ENCODE measurements around the gene SH3PXD2A. TPM values are rescaled to one million over a fixed set of nuclear protein-coding genes. Genes with fewer than 3 reads are reported as not detected.
A peak's percentile ranks its signal among the peaks of the same experiment; 100 is the strongest.

The SH3PXD2A gene
- total and polyA plus RNA-seq, 4 experiments from 2014 or later: 0.39 to 17.5 (median 8.9) TPM

DNA sequence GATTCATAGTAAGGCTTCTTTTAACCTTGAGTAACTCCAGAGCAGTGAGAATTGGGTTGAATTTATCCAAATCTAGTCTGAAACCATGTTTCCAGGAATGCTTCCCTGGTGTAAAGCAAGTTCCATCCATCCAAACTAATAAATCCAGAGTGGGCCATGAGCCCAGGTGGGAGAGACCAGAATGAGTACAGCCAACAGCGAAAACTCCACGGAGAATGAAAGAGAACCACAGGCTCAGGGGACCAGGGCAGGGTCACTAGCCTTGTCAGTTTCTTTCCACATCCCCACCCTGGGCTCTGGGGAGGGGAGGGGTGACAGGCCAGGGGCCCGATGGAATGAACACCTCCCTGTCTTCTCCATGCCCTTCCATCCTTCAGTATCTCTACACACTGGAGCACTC, 181.8 kb downstream of the SH3PXD2A start:
- Mint-ChIP-seq H3K4me1 (peaks cover 8 to 34% (median 23%) of the 10 kb centered on the region in 4 donors), H3K9me3 (no peaks in the 10 kb centered on the region), H3K4me3 (no peak overlapping the region), H3K27ac (peak overlapping the region in 4 of 7 donors; percentile 46 to 87 (median 75)), H3K27me3 (no peaks in the 10 kb centered on the region), H3K36me3 (peaks cover 0 to 8% of the 10 kb centered on the region in 2 donors)
- CTCF ChIA-PET (ENCODE audit: partially characterized antibody): no interaction called here
- Histone ChIP-seq H3K4me1 (ENCODE audit: insufficient read depth, low read length) (peaks cover 28% of the 10 kb centered on the region), H3K36me3 (ENCODE audit: insufficient read depth, low read length) (no peaks in the 10 kb centered on the region), H3K4me3 (ENCODE audit: low read length in 2 of 2) (no peak overlapping the region), H3K27ac (ENCODE audit: low read depth, low read length) (no peak overlapping the region), H3K9me3 (ENCODE audit: control insufficient read depth in 1 of 2, low read length in 2 of 2) (no peaks in the 10 kb centered on the region), H3K27me3 (ENCODE audit: insufficient read depth, low read length) (no peaks in the 10 kb centered on the region)
- intact Hi-C loops (cut with micrococcal nuclease): loop anchor here (10.0 kb wide), 1 partner anchor 279 kb away; the partner anchor contains the start of genes ATP5MK and PDCD11
- POLR2A ChIA-PET (ENCODE audit: partially characterized antibody): no interaction called here
- no peak for DNase-seq

DNA sequence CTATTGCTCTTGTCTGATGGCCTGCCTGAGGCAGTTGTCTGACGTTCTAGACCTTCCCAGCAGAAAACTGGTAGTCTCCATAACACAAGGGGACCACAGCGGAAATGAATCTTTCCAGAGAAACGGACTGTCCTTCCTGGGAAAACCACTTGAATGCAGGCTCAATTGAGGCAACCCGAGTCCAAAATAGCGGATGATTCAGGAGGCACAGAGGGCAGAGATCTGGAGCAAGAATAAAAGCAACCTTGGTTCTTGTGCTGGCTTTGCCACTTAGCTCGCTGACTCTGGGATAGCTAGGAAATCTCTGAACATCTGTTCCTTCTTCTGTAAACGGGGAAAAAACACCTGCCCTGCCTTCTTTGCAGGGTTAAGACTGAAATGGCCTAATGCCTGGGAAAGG, 183.0 kb downstream of the SH3PXD2A start:
- H3K4me3 Mint-ChIP-seq: no peak overlapping the region
- ChIA-PET POLR2A (ENCODE audit: partially characterized antibody) (no interaction called here), CTCF (ENCODE audit: partially characterized antibody) (no interaction called here)
- H3K36me3 Mint-ChIP-seq: peaks cover 0 to 2% of the 10 kb centered on the region in 2 donors
- Histone ChIP-seq H3K27ac (ENCODE audit: low read depth, low read length) (no peak overlapping the region), H3K9me3 (ENCODE audit: control insufficient read depth in 1 of 2, low read length in 2 of 2) (no peaks in the 10 kb centered on the region), H3K4me1 (ENCODE audit: insufficient read depth, low read length) (peaks cover 15% of the 10 kb centered on the region), H3K36me3 (ENCODE audit: insufficient read depth, low read length) (no peaks in the 10 kb centered on the region), H3K27me3 (ENCODE audit: insufficient read depth, low read length) (no peaks in the 10 kb centered on the region), H3K4me3 (ENCODE audit: low read length in 2 of 2) (no peak overlapping the region)
- DNase-seq: no peak
- no peaks in the 10 kb centered on the region for H3K9me3 Mint-ChIP-seq
- peak overlapping the region in 1 of 7 donors; percentile 55 for H3K27ac Mint-ChIP-seq
- intact Hi-C loops (cut with micrococcal nuclease): loop anchor here (10.0 kb wide), 1 partner anchor 278 kb away; the partner anchor contains the start of genes ATP5MK and PDCD11
- no peaks in the 10 kb centered on the region for H3K27me3 Mint-ChIP-seq
- H3K4me1 Mint-ChIP-seq: peaks cover 2 to 26% (median 15%) of the 10 kb centered on the region in 4 donors

DNA sequence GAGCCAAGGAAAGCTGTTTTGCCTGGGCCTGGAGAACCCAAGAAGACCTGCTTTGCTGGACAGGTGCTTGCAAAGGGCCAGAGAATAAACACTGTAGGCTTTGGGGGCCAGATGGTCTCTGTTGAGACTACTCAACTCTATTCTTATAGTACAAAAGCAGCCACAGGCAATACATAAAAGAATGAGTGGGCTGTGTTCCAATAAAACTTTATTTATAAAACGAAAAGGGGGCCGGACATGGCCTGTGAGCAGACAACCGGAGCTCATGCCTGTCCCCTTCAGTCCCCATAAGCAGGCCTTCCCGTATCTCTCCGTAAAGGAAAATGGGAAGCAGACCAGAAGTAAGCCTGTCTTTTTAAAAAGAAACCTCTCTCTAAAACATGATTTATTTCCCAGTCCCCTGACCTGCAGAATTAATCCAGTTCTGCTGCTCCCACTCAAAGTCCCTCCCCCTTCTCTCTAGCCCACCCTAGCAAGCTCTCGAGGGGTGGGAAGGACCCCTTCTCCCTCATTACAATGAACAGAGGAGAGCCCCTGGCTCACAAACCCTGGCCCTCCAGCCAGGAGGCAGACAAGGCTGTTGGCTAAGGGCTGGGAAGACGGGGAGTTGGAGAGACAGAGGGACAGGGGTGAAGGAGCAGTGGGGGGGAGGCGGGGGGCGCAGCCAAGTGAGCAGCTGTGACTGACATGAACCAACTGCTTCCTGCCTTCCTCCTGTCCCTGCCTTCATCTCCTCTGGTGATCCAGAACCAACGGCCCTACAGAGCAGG, 184.1 kb downstream of the SH3PXD2A start:
- DNase-seq: no peak
- no peaks in the 10 kb centered on the region for H3K36me3 ChIP-seq (ENCODE audit: insufficient read depth, low read length)
- intact Hi-C loops (cut with micrococcal nuclease): loop anchor here (10.0 kb wide), 1 partner anchor 277 kb away; the partner anchor contains the start of genes ATP5MK and PDCD11
- H3K4me1 ChIP-seq (ENCODE audit: insufficient read depth, low read length): peaks cover 9% of the 10 kb centered on the region
- no peak overlapping the region for H3K27ac ChIP-seq (ENCODE audit: low read depth, low read length)
- H3K27ac Mint-ChIP-seq: peak overlapping the region in 2 of 7 donors; percentile 29 to 52
- no peak overlapping the region for H3K4me3 ChIP-seq (ENCODE audit: low read length in 2 of 2)
- ChIA-PET CTCF (ENCODE audit: partially characterized antibody) (interaction anchor here (1.6 kb wide), 1 partner anchor 14 kb away, joined by 4 read pairs; no protein-coding TSS in a partner anchor), POLR2A (ENCODE audit: partially characterized antibody) (interaction anchor here (0.6 to 1.0 kb wide), 2 partner anchors 11 to 20 kb away, joined by 3 read pairs; no protein-coding TSS in a partner anchor)
- no peak overlapping the region for H3K4me3 Mint-ChIP-seq
- H3K36me3 Mint-ChIP-seq: peaks cover 0 to 2% of the 10 kb centered on the region in 2 donors
- no peaks in the 10 kb centered on the region for H3K9me3 Mint-ChIP-seq
- H3K27me3 Mint-ChIP-seq: no peaks in the 10 kb centered on the region
- H3K4me1 Mint-ChIP-seq: peaks cover 3 to 24% (median 13%) of the 10 kb centered on the region in 4 donors
- H3K9me3 ChIP-seq (ENCODE audit: control insufficient read depth in 1 of 2, low read length in 2 of 2): no peaks in the 10 kb centered on the region
- H3K27me3 ChIP-seq (ENCODE audit: insufficient read depth, low read length): no peaks in the 10 kb centered on the region

DNA sequence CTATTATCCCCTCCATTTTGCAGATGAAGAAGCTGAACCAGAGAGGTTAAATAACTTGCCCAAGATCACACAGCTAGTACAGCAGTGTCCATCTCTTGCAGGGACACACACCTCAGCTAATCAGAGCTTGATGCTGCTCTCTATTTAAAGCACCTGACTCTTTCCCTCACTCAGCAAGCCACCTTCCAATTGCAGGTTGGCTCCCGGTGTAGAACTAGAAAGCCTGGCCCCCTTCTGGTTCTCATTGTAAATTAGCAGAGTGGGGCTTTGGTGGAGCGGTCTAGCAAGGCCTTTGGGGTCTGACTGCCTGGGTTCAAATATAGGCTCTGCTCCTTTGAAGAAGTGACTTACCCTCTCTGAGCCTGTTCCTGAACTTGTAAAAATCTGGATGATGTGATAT, 185.4 kb downstream of the SH3PXD2A start:
- H3K27me3 Mint-ChIP-seq: no peaks in the 10 kb centered on the region
- peak overlapping the region in 3 of 7 donors; percentile 2 to 84 (median 58) for H3K27ac Mint-ChIP-seq
- no peak overlapping the region for H3K4me3 ChIP-seq (ENCODE audit: low read length in 2 of 2)
- no peaks in the 10 kb centered on the region for H3K36me3 ChIP-seq (ENCODE audit: insufficient read depth, low read length)
- CTCF ChIA-PET (ENCODE audit: partially characterized antibody): interaction anchor here (1.3 kb wide), 1 partner anchor 10 kb away, joined by 3 read pairs; no protein-coding TSS in a partner anchor
- no peaks in the 10 kb centered on the region for H3K9me3 Mint-ChIP-seq
- intact Hi-C loops (cut with micrococcal nuclease): loop anchor here (10.0 kb wide), 1 partner anchor 275 kb away; the partner anchor contains the start of genes ATP5MK and PDCD11
- H3K27ac ChIP-seq (ENCODE audit: low read depth, low read length): no peak overlapping the region
- H3K4me3 Mint-ChIP-seq: no peak overlapping the region
- DNase-seq: no peak
- POLR2A ChIA-PET (ENCODE audit: partially characterized antibody): no interaction called here
- no peaks in the 10 kb centered on the region for H3K27me3 ChIP-seq (ENCODE audit: insufficient read depth, low read length)
- H3K4me1 Mint-ChIP-seq: peaks cover 5 to 30% (median 14%) of the 10 kb centered on the region in 4 donors
- peaks cover 9% of the 10 kb centered on the region for H3K4me1 ChIP-seq (ENCODE audit: insufficient read depth, low read length)
- peaks cover 0 to 2% of the 10 kb centered on the region in 2 donors for H3K36me3 Mint-ChIP-seq
- no peaks in the 10 kb centered on the region for H3K9me3 ChIP-seq (ENCODE audit: control insufficient read depth in 1 of 2, low read length in 2 of 2)

DNA sequence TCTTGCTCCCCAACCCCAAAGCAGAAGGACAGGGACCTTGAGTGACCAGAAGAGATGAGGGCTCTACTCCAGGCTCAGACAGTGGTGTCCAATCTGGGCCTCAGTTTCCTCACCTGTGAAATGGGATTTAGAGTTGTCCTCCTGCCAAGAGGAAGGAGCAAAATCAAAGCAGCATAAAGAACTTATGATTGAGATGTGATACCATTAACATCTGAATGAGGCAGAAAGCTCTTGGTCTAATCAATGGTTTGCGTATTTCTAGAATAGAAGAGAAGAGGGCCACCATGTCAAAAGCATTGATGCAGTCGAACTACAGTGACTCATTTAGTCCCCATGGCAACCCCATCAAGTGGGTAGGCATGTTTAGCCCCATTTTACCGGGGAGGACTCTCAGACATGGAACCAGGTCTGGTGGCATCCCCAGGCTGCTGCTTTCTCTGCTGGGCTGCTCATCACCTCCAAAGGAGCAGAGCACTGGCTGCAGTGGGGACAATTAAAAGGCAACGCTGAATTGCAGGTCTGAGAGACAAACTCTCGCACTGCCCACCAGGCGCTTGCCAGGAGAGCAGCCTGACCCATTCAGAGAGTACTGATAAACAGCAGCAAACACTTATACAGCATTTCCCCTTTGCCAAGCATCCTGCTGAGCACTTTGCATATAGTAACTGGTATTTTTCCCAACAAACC, 186.0 kb downstream of the SH3PXD2A start:
- no peaks in the 10 kb centered on the region for H3K27me3 ChIP-seq (ENCODE audit: insufficient read depth, low read length)
- H3K27me3 Mint-ChIP-seq: no peaks in the 10 kb centered on the region
- H3K9me3 ChIP-seq (ENCODE audit: control insufficient read depth in 1 of 2, low read length in 2 of 2): no peaks in the 10 kb centered on the region
- no peaks in the 10 kb centered on the region for H3K36me3 ChIP-seq (ENCODE audit: insufficient read depth, low read length)
- peak overlapping the region in 4 of 7 donors; percentile 18 to 84 (median 63) for H3K27ac Mint-ChIP-seq
- peak overlapping the region in 2 of 8 donors; percentile 86 to 90 for H3K4me3 Mint-ChIP-seq
- no peaks in the 10 kb centered on the region for H3K9me3 Mint-ChIP-seq
- H3K4me1 ChIP-seq (ENCODE audit: insufficient read depth, low read length): peaks cover 9% of the 10 kb centered on the region
- H3K4me3 ChIP-seq (ENCODE audit: low read length in 2 of 2): no peak overlapping the region
- no peak for DNase-seq
- peaks cover 7 to 33% (median 16%) of the 10 kb centered on the region in 4 donors for H3K4me1 Mint-ChIP-seq
- ChIA-PET POLR2A (ENCODE audit: partially characterized antibody) (no interaction called here), CTCF (ENCODE audit: partially characterized antibody) (interaction anchor here (1.3 kb wide), 1 partner anchor 11 kb away, joined by 3 read pairs; no protein-coding TSS in a partner anchor)
- peaks cover 0 to 2% of the 10 kb centered on the region in 2 donors for H3K36me3 Mint-ChIP-seq
- intact Hi-C loops (cut with micrococcal nuclease): no loop called here
- no peak overlapping the region for H3K27ac ChIP-seq (ENCODE audit: low read depth, low read length)

DNA sequence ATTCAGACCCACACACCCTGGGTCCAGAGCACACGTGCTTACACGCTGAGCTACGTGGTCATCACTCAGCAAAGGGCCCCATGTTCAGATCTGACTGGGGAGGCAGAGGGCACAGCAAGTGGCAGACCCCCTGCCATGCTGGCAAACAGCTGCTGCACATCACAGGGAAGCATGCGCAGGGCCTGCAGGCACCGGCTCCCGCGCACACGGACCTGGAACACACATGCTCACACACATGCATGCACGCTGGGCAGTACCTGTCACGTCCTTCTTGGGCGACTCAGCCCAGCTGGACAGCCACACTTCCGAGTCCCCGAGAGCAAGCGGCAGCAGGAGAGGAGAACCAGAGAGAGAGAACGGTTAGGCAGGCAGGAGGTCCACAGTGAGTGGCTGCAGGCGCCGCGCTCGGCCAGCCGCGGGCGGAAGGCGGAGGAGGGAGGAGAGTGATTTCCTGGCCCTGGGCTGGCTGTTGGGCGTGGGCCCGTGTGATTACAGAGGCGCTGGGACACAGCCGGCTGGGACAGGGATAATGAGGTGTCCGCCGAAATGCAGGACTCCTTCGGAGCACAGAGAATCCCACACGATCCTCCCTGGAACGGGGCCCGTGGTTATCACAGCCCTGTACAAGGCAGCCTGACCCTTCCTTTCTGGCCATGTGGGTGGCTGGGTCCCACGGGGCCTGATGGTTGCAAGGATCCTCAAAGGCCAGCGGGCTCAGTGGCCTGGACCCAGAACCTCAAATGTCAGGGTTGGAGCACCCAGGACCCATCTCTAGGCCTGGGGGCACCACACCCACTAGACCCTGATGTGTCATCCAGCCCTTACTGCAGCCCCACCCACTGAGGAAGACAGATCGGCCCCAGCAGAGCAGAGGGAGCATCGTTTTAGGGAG, 186.8 kb downstream of the SH3PXD2A start:
- Mint-ChIP-seq H3K27me3 (no peaks in the 10 kb centered on the region), H3K4me1 (peaks cover 7 to 33% (median 16%) of the 10 kb centered on the region in 4 donors), H3K9me3 (no peaks in the 10 kb centered on the region), H3K36me3 (no peaks in the 10 kb centered on the region), H3K4me3 (peak overlapping the region; percentile 49 to 90 (median 72)), H3K27ac (peak overlapping the region; percentile 18 to 88 (median 81))
- Histone ChIP-seq H3K4me3 (ENCODE audit: low read length in 2 of 2) (no peak overlapping the region), H3K27ac (ENCODE audit: low read depth, low read length) (no peak overlapping the region), H3K4me1 (ENCODE audit: insufficient read depth, low read length) (peaks cover 9% of the 10 kb centered on the region), H3K27me3 (ENCODE audit: insufficient read depth, low read length) (no peaks in the 10 kb centered on the region), H3K36me3 (ENCODE audit: insufficient read depth, low read length) (no peaks in the 10 kb centered on the region), H3K9me3 (ENCODE audit: control insufficient read depth in 1 of 2, low read length in 2 of 2) (no peaks in the 10 kb centered on the region)
- ChIA-PET POLR2A (ENCODE audit: partially characterized antibody) (interaction anchor here (1.7 kb wide), 1 partner anchor 10 kb away, joined by 9 read pairs; no protein-coding TSS in a partner anchor), CTCF (ENCODE audit: partially characterized antibody) (interaction anchor here (5.0 kb wide), 1 partner anchor 17 kb away, joined by 37 read pairs; no protein-coding TSS in a partner anchor)
- intact Hi-C loops (cut with micrococcal nuclease): no loop called here
- DNase-seq: no peak
